ENCODE measurements around the gene CPM.
"Not testable (repeated sequence)": the region's sequence is repeated elsewhere in the genome, so short reads cannot be mapped to it uniquely, and the experiment has no call there.

CPM gene

GRCh38 chr12:68807576-68808387, 125.2 kb downstream of the CPM start, which contains the start of gene MDM2:
Gene MDM2, plus strand, starts transcription at chr12:68808177. Its CDS starts 301 bp downstream, at chr12:68808478.
- Mint-ChIP-seq H3K9me3 (no peaks in the 10 kb centered on the region), H3K27me3 (no peaks in the 10 kb centered on the region), H3K36me3 (peaks cover 2% of the 10 kb centered on the region), H3K27ac (peak within 1 kb of the TSS; percentile 98), H3K4me1 (peaks cover 4% of the 10 kb centered on the region), H3K4me3 (peak within 1 kb of the TSS; percentile 92)
- peak; percentile 96 to 98 for DNase-seq (ENCODE audit: low spot score in 2 of 2)
- peak; percentile 90 for ATAC-seq (ENCODE audit: low read depth)

- not testable (repeated sequence) for ATAC-seq (ENCODE audit: low read depth); DNase-seq (ENCODE audit: low spot score in 2 of 2); H3K27me3 Mint-ChIP-seq; H3K4me1 Mint-ChIP-seq; H3K36me3 Mint-ChIP-seq; H3K9me3 Mint-ChIP-seq
- Mint-ChIP-seq H3K27ac (peak overlapping the region; percentile 98), H3K4me3 (peak overlapping the region; percentile 92)
Observed at GRCh38 chr12:68807274-68807575, 125.7 kb downstream of the CPM start.

- Mint-ChIP-seq H3K36me3 (peaks cover 2% of the 10 kb centered on the region), H3K9me3 (no peaks in the 10 kb centered on the region), H3K4me3 (peak overlapping the region; percentile 92), H3K27ac (peak overlapping the region; percentile 98), H3K27me3 (no peaks in the 10 kb centered on the region), H3K4me1 (peaks cover 4% of the 10 kb centered on the region)
- ATAC-seq (ENCODE audit: low read depth): no peak
- DNase-seq (ENCODE audit: low spot score in 2 of 2): no peak
Observed at GRCh38 chr12:68806488-68807237, 126.3 kb downstream of the CPM start.

GRCh38 chr12:68805592-68806120, 127.3 kb downstream of the CPM start:
- Mint-ChIP-seq H3K27ac (no peak overlapping the region), H3K27me3 (no peaks in the 10 kb centered on the region), H3K36me3 (peaks cover under 1% of the 10 kb centered on the region), H3K9me3 (no peaks in the 10 kb centered on the region), H3K4me3 (no peak overlapping the region), H3K4me1 (peaks cover 4% of the 10 kb centered on the region)
- ATAC-seq (ENCODE audit: low read depth) (no peak), DNase-seq (ENCODE audit: low spot score in 2 of 2) (no peak)

GRCh38 chr12:68804657-68805591, 128.0 kb downstream of the CPM start:
- Mint-ChIP-seq H3K4me3 (no peak overlapping the region), H3K4me1 (peaks cover 4% of the 10 kb centered on the region), H3K36me3 (no peaks in the 10 kb centered on the region), H3K27me3 (no peaks in the 10 kb centered on the region), H3K9me3 (no peaks in the 10 kb centered on the region), H3K27ac (no peak overlapping the region)
- DNase-seq (ENCODE audit: low spot score in 2 of 2) (no peak), ATAC-seq (ENCODE audit: low read depth) (no peak)

GRCh38 chr12:68803948-68804656, 128.9 kb downstream of the CPM start:
- no peak for DNase-seq (ENCODE audit: low spot score in 2 of 2)
- no peaks in the 10 kb centered on the region for H3K36me3 Mint-ChIP-seq
- no peaks in the 10 kb centered on the region for H3K27me3 Mint-ChIP-seq
- H3K4me3 Mint-ChIP-seq: no peak overlapping the region
- no peak overlapping the region for H3K27ac Mint-ChIP-seq
- peaks cover 3% of the 10 kb centered on the region for H3K4me1 Mint-ChIP-seq
- ATAC-seq (ENCODE audit: low read depth): no peak
- no peaks in the 10 kb centered on the region for H3K9me3 Mint-ChIP-seq

GRCh38 chr12:68802911-68803651, 129.9 kb downstream of the CPM start:
- not testable (repeated sequence) for H3K4me3 Mint-ChIP-seq; H3K4me1 Mint-ChIP-seq; ATAC-seq (ENCODE audit: low read depth); DNase-seq (ENCODE audit: low spot score in 2 of 2); H3K9me3 Mint-ChIP-seq; H3K27ac Mint-ChIP-seq; H3K27me3 Mint-ChIP-seq; H3K36me3 Mint-ChIP-seq

- not testable (repeated sequence) for H3K27ac Mint-ChIP-seq; H3K9me3 Mint-ChIP-seq; DNase-seq (ENCODE audit: low spot score in 2 of 2); H3K27me3 Mint-ChIP-seq; ATAC-seq (ENCODE audit: low read depth); H3K36me3 Mint-ChIP-seq; H3K4me3 Mint-ChIP-seq; H3K4me1 Mint-ChIP-seq
Observed at GRCh38 chr12:68802372-68802745, 130.6 kb downstream of the CPM start.

All from memory B cell (primary cell).